H1 (cell line): ENCODE data around the gene GPBP1L1.

ENCODE experiments used
- POLR2A ChIP-seq, 2 experiments: IDR thresholded peaks; 1 replicate in 1 of 2; 2 replicates in 1 of 2; pipeline ENCODE4 v1.6.1; 2011; ENCODE audit warnings: low read depth in 2 of 2, low read length in 2 of 2, mild to moderate bottlenecking in 2 of 2; ENCODE audit errors: control extremely low read depth in 1 of 2
- TEAD4 ChIP-seq: IDR thresholded peaks from 2 replicates; pipeline ENCODE4 v1.6.1; 2012; ENCODE audit warnings: low read depth, low read length, inconsistent platforms, mixed read lengths
- ZNF274 ChIP-seq: IDR thresholded peaks from 2 replicates; pipeline ENCODE4 v1.7.0; 2012; ENCODE audit warnings: low read length, borderline replicate concordance; ENCODE audit errors: extremely low read depth
- TF ChIP-seq, protein P1 (sequence below), 3 experiments: IDR thresholded peaks; 1 replicate in 2 of 3; 2 replicates in 1 of 3; pipeline versions ENCODE4 v1.5.1 to v1.6.1; 2011; ENCODE audit warnings: low read length in 3 of 3, mild to moderate bottlenecking in 3 of 3, inconsistent platforms in 2 of 3, low read depth in 1 of 3, moderate library complexity in 1 of 3; ENCODE audit not compliant: insufficient read depth in 1 of 3; ENCODE audit errors: control extremely low read depth in 1 of 3

DNA sequence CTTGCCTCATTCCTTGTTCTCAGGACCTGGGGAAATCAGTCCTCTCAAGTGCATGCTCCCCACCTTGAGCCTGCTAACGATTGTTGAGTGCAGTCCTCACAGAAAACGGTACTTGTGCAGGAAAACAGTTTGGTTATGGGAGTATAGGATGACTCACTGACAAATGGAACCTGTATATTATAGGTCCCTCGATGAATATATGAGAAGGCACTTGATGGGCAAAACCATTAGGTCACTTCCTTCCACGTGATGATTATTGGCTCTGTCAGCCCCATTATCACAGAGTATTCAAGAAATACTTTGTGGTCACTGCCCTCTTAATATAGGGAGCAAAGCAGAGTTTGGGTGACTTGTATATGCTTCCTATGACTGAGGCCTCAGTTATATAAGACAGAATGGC lies 68.7 kb downstream of the GPBP1L1 start:
- no peak for TF ChIP-seq TEAD4
- no peak for TF ChIP-seq POLR2A (IDR thresholded peaks at IDR 0.05; ENCODE audit: control extremely low read depth in 1 of 2, low read depth in 2 of 2, low read length in 2 of 2)
- TF ChIP-seq ZNF274: no peak
- TF ChIP-seq, protein P1, sequence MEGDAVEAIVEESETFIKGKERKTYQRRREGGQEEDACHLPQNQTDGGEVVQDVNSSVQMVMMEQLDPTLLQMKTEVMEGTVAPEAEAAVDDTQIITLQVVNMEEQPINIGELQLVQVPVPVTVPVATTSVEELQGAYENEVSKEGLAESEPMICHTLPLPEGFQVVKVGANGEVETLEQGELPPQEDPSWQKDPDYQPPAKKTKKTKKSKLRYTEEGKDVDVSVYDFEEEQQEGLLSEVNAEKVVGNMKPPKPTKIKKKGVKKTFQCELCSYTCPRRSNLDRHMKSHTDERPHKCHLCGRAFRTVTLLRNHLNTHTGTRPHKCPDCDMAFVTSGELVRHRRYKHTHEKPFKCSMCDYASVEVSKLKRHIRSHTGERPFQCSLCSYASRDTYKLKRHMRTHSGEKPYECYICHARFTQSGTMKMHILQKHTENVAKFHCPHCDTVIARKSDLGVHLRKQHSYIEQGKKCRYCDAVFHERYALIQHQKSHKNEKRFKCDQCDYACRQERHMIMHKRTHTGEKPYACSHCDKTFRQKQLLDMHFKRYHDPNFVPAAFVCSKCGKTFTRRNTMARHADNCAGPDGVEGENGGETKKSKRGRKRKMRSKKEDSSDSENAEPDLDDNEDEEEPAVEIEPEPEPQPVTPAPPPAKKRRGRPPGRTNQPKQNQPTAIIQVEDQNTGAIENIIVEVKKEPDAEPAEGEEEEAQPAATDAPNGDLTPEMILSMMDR (IDR thresholded peaks at IDR 0.05; ENCODE audit: control extremely low read depth in 1 of 3, insufficient read depth in 1 of 3, low read depth in 1 of 3, low read length in 3 of 3): no peak
